Psoas muscle (tissue), 8 donors: ENCODE results near the gene COL16A1. TPM values are rescaled to one million over a fixed set of nuclear protein-coding genes. Genes with fewer than 3 reads are reported as not detected.

Source experiments
- ATAC-seq, 4 donors: fragments of 200-7000 bp; cut with Tn5 transposase; one replicate each; pipeline ENCODE4 v1.9.1; 2020; ENCODE audit warnings: moderate library complexity in 3 of 4, mild to moderate bottlenecking in 2 of 4
- DNase-seq, 2 donors: peaks; one replicate each; pipeline ENCODE4 v3.0.0-alpha.2; 2020
- H3K27ac ChIP-seq: fragments of 200-600 bp; one replicate; pipeline ENCODE4 v1.8.0; 2022
- H3K27me3 ChIP-seq, 3 donors: fragments of 200-600 bp in 1 of 3; one replicate each; pipeline versions ENCODE4 v1.6.1 to v1.8.0; 2013 to 2022; ENCODE audit warnings: low read length in 2 of 3, mild to moderate bottlenecking in 2 of 3, moderate library complexity in 1 of 3; ENCODE audit not compliant: insufficient read depth in 3 of 3
- H3K36me3 ChIP-seq, 2 donors: fragments of 200-600 bp in 1 of 2; one replicate each; pipeline versions ENCODE4 v1.6.1 to v1.8.0; 2013 to 2022; ENCODE audit warnings: low read depth in 1 of 2, mild to moderate bottlenecking in 1 of 2, moderate library complexity in 1 of 2; ENCODE audit not compliant: insufficient read depth in 1 of 2
- H3K4me1 ChIP-seq: fragments of 200-600 bp; one replicate; pipeline ENCODE4 v1.8.0; 2022
- H3K4me3 ChIP-seq: fragments of 200-600 bp; one replicate; pipeline ENCODE4 v1.8.0; 2022; ENCODE audit warnings: mild to moderate bottlenecking
- H3K9me3 ChIP-seq: fragments of 200-600 bp; one replicate; pipeline ENCODE4 v1.8.0; 2022
- WGBS, 3 donors: extraction: QIAGEN DNeasy Blood & Tissue Kit; methylation state at CpG; one replicate each; pipeline versions ENCODE4 v1.1.6 to v1.1.7; 2013; 5-methylcytosine and 5-hydroxymethylcytosine counted together
- intact Hi-C, 2 donors: fragments of 100-400 bp; cut with DNase I; formaldehyde crosslinking; loops; one replicate each; pipeline versions ENCODE4 v1.11.0 to v1.14.2; 2022
- polyA plus RNA-seq, 3 donors: library from polyadenylated mRNA; stranded (reverse); fragments of 200-250 nt; gene quantifications; one replicate each; pipeline ENCODE4 v1.2.3, GENCODE V29; 2013
- total RNA-seq, 4 donors: library from RNA; stranded (reverse); fragmentation: NEBNext Ultra II Directional in 2 of 4; extraction: Animal tissue kit (Norgen Biotek cat#: 25700) in 2 of 4; gene quantifications; one replicate each; pipeline versions ENCODE4 v1.2.1 to v1.2.4, GENCODE V29; 2021 to 2023
- TF ChIP-seq, protein P1 (sequence below): fragments of 200-600 bp; IDR thresholded peaks from one replicate; pipeline ENCODE4 v1.8.0; 2022; ENCODE audit warnings: antibody characterized with exemption
- donor health status: healthy with polysubstance abuse.
- donor health status: DM: no; HTN: no; CAD: no; lungs with moderate emphysema.
- donor health status: Bipolar disorder and iron deficiency.
- donor health status: healthy.
- donor health status: DM: yes; HTN: yes; CAD: no.
- donor health status: DM: no; HTN: no; CAD: no.
- donor health status: DM: no; HTN: no; CAD: no.
- donor health status: DM: yes; HTN: yes; CAD: no.

COL16A1 gene
- total and polyA plus RNA-seq, 7 donors = 2.9 to 14.2 (median 6.1) TPM

GRCh38 chr1:31675161-31675560, 28.7 kb downstream of the COL16A1 start:
- ATAC-seq (peak in 2 of 4 donors; percentile 40 to 42), DNase-seq (no peak)
- Histone ChIP-seq H3K4me1 (peaks cover 29% of the 10 kb centered on the region), H3K4me3 (no peak overlapping the region), H3K9me3 (no peaks in the 10 kb centered on the region), H3K36me3 (no peaks in the 10 kb centered on the region), H3K27ac (no peak overlapping the region), H3K27me3 (no peaks in the 10 kb centered on the region)
- intact Hi-C loops = no loop called here
- TF ChIP-seq, protein P1, sequence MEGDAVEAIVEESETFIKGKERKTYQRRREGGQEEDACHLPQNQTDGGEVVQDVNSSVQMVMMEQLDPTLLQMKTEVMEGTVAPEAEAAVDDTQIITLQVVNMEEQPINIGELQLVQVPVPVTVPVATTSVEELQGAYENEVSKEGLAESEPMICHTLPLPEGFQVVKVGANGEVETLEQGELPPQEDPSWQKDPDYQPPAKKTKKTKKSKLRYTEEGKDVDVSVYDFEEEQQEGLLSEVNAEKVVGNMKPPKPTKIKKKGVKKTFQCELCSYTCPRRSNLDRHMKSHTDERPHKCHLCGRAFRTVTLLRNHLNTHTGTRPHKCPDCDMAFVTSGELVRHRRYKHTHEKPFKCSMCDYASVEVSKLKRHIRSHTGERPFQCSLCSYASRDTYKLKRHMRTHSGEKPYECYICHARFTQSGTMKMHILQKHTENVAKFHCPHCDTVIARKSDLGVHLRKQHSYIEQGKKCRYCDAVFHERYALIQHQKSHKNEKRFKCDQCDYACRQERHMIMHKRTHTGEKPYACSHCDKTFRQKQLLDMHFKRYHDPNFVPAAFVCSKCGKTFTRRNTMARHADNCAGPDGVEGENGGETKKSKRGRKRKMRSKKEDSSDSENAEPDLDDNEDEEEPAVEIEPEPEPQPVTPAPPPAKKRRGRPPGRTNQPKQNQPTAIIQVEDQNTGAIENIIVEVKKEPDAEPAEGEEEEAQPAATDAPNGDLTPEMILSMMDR = no peak
- WGBS, 3 donors = 30 to 45% (median 35%) methylated on average over 7 of the region's 7 CpGs

DNA sequence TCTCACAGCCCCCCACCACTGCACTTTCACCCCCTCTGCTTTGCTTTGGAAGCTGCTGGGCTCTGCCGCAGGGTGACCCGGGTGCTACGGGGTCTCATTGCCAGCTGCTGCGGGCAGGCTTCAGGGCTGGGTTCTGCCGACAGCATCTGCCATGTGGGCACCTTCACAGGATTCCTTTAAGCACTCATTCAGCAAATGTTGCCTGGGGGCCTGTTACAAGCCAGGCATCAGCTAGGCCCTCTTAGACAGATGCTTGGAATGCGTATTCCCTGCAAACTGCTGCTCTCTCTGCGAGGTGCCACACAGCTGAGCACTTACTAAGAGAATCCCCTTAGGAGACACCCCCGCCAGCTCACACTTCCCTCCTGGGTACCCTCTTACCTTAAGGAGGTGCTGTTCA, 29.2 kb downstream of the COL16A1 start:
- TF ChIP-seq, protein P1 = no peak
- H3K27me3 ChIP-seq = no peaks in the 10 kb centered on the region
- H3K27ac ChIP-seq = no peak overlapping the region
- no peaks in the 10 kb centered on the region for H3K36me3 ChIP-seq
- H3K9me3 ChIP-seq = no peaks in the 10 kb centered on the region
- intact Hi-C loops = no loop called here
- DNase-seq (no peak), ATAC-seq (no peak)
- H3K4me3 ChIP-seq = no peak overlapping the region
- peaks cover 35% of the 10 kb centered on the region for H3K4me1 ChIP-seq
- 66 to 72% (median 69%) methylated on average over 8 of the region's 8 CpGs for WGBS, 3 donors

DNA sequence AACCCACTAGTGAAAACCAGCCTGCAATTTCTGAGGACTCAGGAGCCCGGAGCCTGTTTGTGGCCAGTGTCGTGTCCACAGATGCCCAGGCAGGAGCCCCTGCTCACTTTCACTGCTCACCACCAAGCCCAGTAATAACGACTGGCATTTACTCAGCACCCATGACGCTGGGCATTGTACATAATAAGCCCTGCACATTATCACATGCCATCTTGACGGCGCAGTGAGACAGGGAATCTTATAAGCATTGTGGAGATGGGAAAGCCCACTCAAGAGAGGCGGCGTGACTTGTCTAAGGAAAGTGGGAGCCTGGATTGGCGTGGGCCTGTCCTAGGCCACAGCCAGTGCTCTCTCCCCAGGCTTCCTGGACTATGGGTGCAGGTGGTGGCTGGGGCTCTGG, 30.4 kb downstream of the COL16A1 start:
- peaks cover 40% of the 10 kb centered on the region for H3K4me1 ChIP-seq
- H3K9me3 ChIP-seq = no peaks in the 10 kb centered on the region
- H3K27me3 ChIP-seq = no peaks in the 10 kb centered on the region
- no peak for DNase-seq
- intact Hi-C loops = no loop called here
- peak overlapping the region; percentile 64 for H3K27ac ChIP-seq
- H3K4me3 ChIP-seq = no peak overlapping the region
- 67 to 78% (median 68%) methylated on average over 9 of the region's 9 CpGs for WGBS, 3 donors
- TF ChIP-seq, protein P1 = no peak
- ATAC-seq = no peak
- no peaks in the 10 kb centered on the region for H3K36me3 ChIP-seq

DNA sequence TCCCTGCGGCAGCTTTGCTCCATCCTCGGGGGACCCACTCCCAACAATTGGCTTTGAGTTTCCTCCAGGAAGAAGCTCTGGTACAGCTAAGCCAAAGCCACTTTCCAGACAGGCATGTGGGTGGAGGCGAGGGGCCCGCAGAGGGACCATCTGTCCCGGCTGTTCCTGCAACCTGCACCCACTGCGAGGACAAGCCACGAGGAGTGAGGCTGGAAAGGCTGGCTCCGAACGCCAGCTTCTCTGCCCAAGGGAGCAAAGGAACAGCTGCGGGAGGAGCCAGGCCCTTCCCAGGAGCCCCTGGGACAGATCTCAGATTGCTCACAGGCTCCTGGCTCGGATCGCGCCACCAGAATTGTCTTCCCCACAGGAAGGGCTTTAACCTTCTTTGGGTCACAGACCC, 30.8 kb downstream of the COL16A1 start:
- Histone ChIP-seq H3K27ac (peak overlapping the region; percentile 64), H3K36me3 (no peaks in the 10 kb centered on the region), H3K4me3 (no peak overlapping the region), H3K9me3 (no peaks in the 10 kb centered on the region), H3K27me3 (no peaks in the 10 kb centered on the region), H3K4me1 (peaks cover 40% of the 10 kb centered on the region)
- WGBS, 3 donors = 8 to 30% (median 9%) methylated on average over 11 to 13 of the region's 13 CpGs
- intact Hi-C loops = no loop called here
- ATAC-seq = peak; percentile 70 to 82 (median 82)
- peak; percentile 52 to 84 for DNase-seq
- TF ChIP-seq, protein P1 = no peak

DNA sequence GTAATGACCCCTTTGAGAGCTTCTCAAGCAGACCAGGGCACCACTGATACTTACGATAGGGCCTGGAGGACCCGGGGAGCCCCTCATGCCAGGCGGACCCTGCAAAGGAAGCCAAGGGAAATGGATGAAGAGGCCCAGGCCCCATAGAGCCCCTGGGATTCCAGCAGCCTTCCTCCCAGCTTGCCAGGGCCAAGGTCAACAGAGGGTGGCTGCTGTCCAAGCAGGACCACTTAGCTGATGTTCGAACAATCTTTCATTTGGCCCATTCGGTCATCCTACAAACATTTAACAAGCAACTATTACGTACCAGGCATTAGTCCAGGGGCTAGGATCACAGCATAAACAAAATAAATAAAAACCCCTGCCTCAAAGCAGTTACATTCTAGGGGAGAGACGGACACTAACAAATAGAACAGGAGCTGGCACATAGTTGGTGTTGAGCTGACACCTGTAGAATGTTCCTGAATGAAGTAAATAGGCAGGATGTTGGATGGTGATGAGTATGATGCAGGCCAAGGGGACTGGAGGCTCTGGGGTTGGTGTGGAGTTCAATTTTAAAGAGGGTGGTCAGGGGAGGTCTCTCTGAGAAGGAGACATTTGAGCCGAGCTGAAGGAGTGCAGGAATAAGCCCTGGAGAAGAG, 32.1 kb downstream of the COL16A1 start:
- Histone ChIP-seq H3K4me3 (no peak overlapping the region), H3K4me1 (peaks cover 40% of the 10 kb centered on the region), H3K27ac (no peak overlapping the region), H3K36me3 (no peaks in the 10 kb centered on the region), H3K9me3 (no peaks in the 10 kb centered on the region), H3K27me3 (no peaks in the 10 kb centered on the region)
- intact Hi-C loops = no loop called here
- DNase-seq = no peak
- WGBS, 3 donors = 77 to 86% (median 79%) methylated on average over 8 of the region's 8 CpGs
- TF ChIP-seq, protein P1 = no peak
- no peak for ATAC-seq
